K562 (cell line): ENCODE data around the gene ACOX2.

Experiments
- NRF1 ChIP-seq, 2 experiments: fragments of 450-650 bp; IDR thresholded peaks in 1 of 2; conservative IDR thresholded peaks in 1 of 2; 2 replicates each; pipeline ENCODE4 v1.6.1; 2014; ENCODE audit warnings: mild to moderate bottlenecking in 2 of 2
- PHF8 ChIP-seq: fragments of 200-600 bp; sonication (generic); IDR thresholded peaks from 2 replicates; pipeline ENCODE4 v1.6.1; 2012; ENCODE audit warnings: mixed run types, mild to moderate bottlenecking, inconsistent platforms, low read length, moderate library complexity, borderline replicate concordance
- RAD21 ChIP-seq, 2 experiments: fragments of 250-450 bp in 1 of 2; fragments of 450-650 bp in 1 of 2; sonication (Bioruptor Pico) in 1 of 2; formaldehyde crosslinking in 1 of 2; IDR thresholded peaks in 1 of 2; conservative IDR thresholded peaks in 1 of 2; 2 replicates each; pipeline versions ENCODE4 v1.4.0 to v1.8.0; 2020 to 2022; ENCODE audit warnings: mild to moderate bottlenecking in 2 of 2, moderate library complexity in 1 of 2

DNA sequence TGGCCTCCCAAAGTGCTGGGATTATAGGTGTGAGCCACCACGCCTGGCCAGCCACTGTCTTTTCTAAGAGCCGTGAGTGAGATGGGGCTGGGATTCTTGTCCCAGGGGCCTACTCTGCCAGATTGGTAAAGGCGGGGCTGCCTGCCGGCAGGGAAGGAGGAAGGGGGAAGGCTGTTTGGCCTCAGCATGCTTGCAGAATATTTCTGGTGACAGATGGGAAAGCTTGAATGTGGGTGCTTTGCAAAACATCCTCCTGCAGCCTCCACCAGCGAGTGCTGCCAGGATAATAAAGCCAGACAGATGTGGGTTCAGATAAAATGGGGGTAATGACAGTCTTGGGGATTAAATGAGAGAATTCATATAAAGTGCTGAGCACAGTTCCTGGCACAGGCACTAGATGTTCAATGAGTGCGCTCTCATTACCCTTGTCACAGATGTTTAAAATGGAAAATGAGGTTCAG, 19.8 kb upstream of the ACOX2 start:
- TF ChIP-seq PHF8 (no peak), NRF1 (conservative IDR thresholded peaks at IDR 0.05 in 1 of 2, IDR thresholded peaks at IDR 0.05 in 1 of 2) (no peak), RAD21 (CRISPR knock-in tag; conservative IDR thresholded peaks at IDR 0.05 in 1 of 2, IDR thresholded peaks at IDR 0.05 in 1 of 2) (no peak)
